ENCODE results near the gene NUBPL.

Gene NUBPL

DNA sequence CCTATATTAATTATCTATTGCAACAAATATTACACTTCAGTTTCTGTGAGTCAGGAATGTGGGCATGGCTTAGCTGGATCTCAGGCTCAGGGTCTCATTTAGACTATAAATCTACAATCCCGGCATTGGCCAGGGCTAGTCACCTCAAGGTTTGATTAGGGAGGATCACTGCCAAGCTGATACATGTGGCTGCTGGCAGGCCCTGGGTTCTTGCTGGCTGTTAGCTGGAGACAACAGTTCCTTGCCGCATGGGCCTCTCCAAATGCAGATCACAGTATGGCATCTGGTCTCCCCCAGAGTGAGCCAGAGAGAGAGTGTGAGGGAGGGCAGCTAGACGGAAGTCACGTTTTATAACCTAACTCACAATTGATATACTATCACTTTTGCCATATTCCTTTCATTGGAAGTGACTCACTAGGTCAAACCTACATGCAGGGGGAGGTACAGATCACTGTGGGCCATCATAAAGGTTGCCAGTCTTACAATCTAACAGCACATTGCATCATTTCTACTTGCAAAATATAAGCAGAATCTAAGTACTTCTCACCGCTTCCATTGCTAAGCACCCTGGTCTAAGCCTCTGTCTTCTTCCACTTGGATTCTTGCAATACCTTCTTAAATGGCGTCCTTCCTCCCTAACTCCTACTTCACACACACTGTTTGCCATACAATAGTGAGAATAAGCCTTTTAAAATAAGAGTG, 341.9 kb downstream of the NUBPL start:
- H2AFZ ChIP-seq (ENCODE audit: low read length, unreplicated experiment), result no peak overlapping the region
- H3K27ac ChIP-seq (ENCODE audit: low read depth, low read length), result no peak overlapping the region
- no peaks in the 10 kb centered on the region for H3K79me2 ChIP-seq (ENCODE audit: control insufficient read depth, insufficient read depth, low read length, unreplicated experiment)
- H3K27me3 ChIP-seq (ENCODE audit: insufficient read depth, low read length), result no peaks in the 10 kb centered on the region
- H3K4me3 ChIP-seq (ENCODE audit: low read depth, low read length), result no peak overlapping the region
- no peaks in the 10 kb centered on the region for H3K4me1 ChIP-seq (ENCODE audit: control insufficient read depth, insufficient read depth, low read length, unreplicated experiment)
- H3K36me3 ChIP-seq (ENCODE audit: insufficient read depth, low read length), result no peaks in the 10 kb centered on the region

DNA sequence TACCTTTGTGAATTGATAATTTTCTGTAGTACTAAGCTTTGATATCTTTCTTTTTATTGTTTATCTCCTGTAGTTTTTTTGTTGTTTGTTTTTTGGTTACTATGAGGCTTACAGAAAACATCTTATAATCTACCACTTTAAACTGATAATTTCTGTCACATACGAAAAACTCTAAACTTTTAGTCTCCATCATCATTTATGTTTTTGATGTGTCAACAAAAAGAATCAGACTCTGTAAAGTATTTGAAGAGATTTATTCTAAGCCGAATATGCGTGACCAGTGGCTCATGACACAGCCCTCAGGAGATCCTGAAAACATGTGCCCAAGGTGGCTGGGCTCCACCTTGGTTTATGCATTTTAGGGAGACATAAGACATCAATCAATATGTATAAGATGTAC, 348.8 kb downstream of the NUBPL start:
- no peaks in the 10 kb centered on the region for H3K36me3 ChIP-seq (ENCODE audit: insufficient read depth, low read length)
- no peaks in the 10 kb centered on the region for H3K27me3 ChIP-seq (ENCODE audit: insufficient read depth, low read length)
- H2AFZ ChIP-seq (ENCODE audit: low read length, unreplicated experiment), result no peak overlapping the region
- H3K79me2 ChIP-seq (ENCODE audit: control insufficient read depth, insufficient read depth, low read length, unreplicated experiment), result no peaks in the 10 kb centered on the region
- no peaks in the 10 kb centered on the region for H3K4me1 ChIP-seq (ENCODE audit: control insufficient read depth, insufficient read depth, low read length, unreplicated experiment)
- H3K27ac ChIP-seq (ENCODE audit: low read depth, low read length), result no peak overlapping the region
- no peak overlapping the region for H3K4me3 ChIP-seq (ENCODE audit: low read depth, low read length)
